Endothelial cell of umbilical vein (primary cell): ENCODE results near the gene ITPKA. TPM values are rescaled to one million over a fixed set of nuclear protein-coding genes. Genes with fewer than 3 reads are reported as not detected.

Source experiments
- BruUV-seq: library from RNA; stranded (reverse); fragments of 400-500 nt; replicated peaks from 2 replicates; lab custom pipeline; 2021; lab: Mats Ljungman, UMichigan
- CTCF ChIA-PET: fragments of 300-600, 350-600 bp; sonication (Branson Sonifier 250); formaldehyde crosslinking; loops from one replicate; lab custom pipeline; 2021; ENCODE audit warnings: antibody characterized with exemption, inconsistent platforms; lab: Charles Lee
- POLR2A ChIA-PET: fragments of 300-600, 350-600 bp; sonication (Branson Sonifier 250); formaldehyde crosslinking; loops from one replicate; lab custom pipeline; 2021; ENCODE audit warnings: antibody characterized with exemption, inconsistent platforms; lab: Charles Lee
- DNase-seq: peaks from one replicate; pipeline ENCODE4 v3.0.0-alpha.2; 2011; ENCODE audit warnings: low read depth, low spot score
- FAIRE-seq: peaks from 2 replicates; lab custom pipeline; 2011; peaks lifted over from hg19 to GRCh38; lab: Jason Lieb, UNC
- H2AFZ ChIP-seq: 2 replicates; pipeline ENCODE4 v1.6.0; 2012; ENCODE audit warnings: low read depth, low read length, control low read depth, inconsistent platforms
- H3K27ac ChIP-seq: 2 replicates; pipeline ENCODE4 v1.5.1; 2011; ENCODE audit warnings: low read depth, mild to moderate bottlenecking, control low read depth, low read length, moderate library complexity; ENCODE audit not compliant: insufficient read depth
- H3K27me3 ChIP-seq, 2 experiments: 2 replicates each; pipeline versions ENCODE4 v1.6.0 to v1.6.1; 2011; ENCODE audit warnings: low read length in 2 of 2, mixed read lengths in 1 of 2; ENCODE audit not compliant: control insufficient read depth in 2 of 2, insufficient read depth in 2 of 2
- H3K36me3 ChIP-seq, 2 experiments: 2 replicates in 1 of 2; 3 replicates in 1 of 2; pipeline ENCODE4 v1.5.1; 2011; ENCODE audit warnings: low read length in 2 of 2, mild to moderate bottlenecking in 1 of 2, moderate library complexity in 1 of 2; ENCODE audit not compliant: control insufficient read depth in 2 of 2, insufficient read depth in 2 of 2; ENCODE audit errors: extremely low read depth in 1 of 2
- H3K4me1 ChIP-seq: 3 replicates; pipeline ENCODE4 v1.5.1; 2011; ENCODE audit warnings: mild to moderate bottlenecking, low read length; ENCODE audit not compliant: control insufficient read depth, insufficient read depth; ENCODE audit errors: extremely low read depth
- H3K4me2 ChIP-seq: 2 replicates; pipeline ENCODE4 v1.6.1; 2011; ENCODE audit warnings: low read length, control low read depth, mixed read lengths; ENCODE audit not compliant: insufficient read depth
- H3K4me3 ChIP-seq, 3 experiments: fragments of 200-600 bp in 1 of 3; sonication (generic), shearing (Covaris generic) in 1 of 3; replicated peaks in 1 of 3; 2 replicates each; pipeline ENCODE4 v1.5.1; 2011 to 2016; ENCODE audit warnings: control low read depth in 3 of 3, low read length in 3 of 3, mild to moderate bottlenecking in 2 of 3, inconsistent platforms in 1 of 3, low read depth in 1 of 3, moderate library complexity in 1 of 3; ENCODE audit not compliant: insufficient read depth in 1 of 3
- H3K79me2 ChIP-seq: 2 replicates; pipeline ENCODE4 v1.6.0; 2012; ENCODE audit warnings: low read length, inconsistent platforms; ENCODE audit not compliant: control insufficient read depth, insufficient read depth
- H3K9ac ChIP-seq: replicated peaks from 2 replicates; pipeline ENCODE3; 2011; ENCODE audit warnings: low read length, control low read depth; ENCODE audit not compliant: insufficient read depth; ENCODE audit errors: extremely low read depth
- H3K9me1 ChIP-seq: replicated peaks from 3 replicates; pipeline ENCODE4 v1.6.0; 2011; ENCODE audit warnings: mild to moderate bottlenecking, low read length; ENCODE audit not compliant: control insufficient read depth, insufficient read depth; ENCODE audit errors: extremely low read depth
- H3K9me3 ChIP-seq: replicated peaks from 2 replicates; pipeline ENCODE4 v1.5.1; 2012; ENCODE audit warnings: low read length, inconsistent platforms; ENCODE audit not compliant: control insufficient read depth, insufficient read depth
- H4K20me1 ChIP-seq: replicated peaks from 2 replicates; pipeline ENCODE3; 2011; ENCODE audit warnings: mild to moderate bottlenecking, low read length; ENCODE audit not compliant: control insufficient read depth, insufficient read depth; ENCODE audit errors: extremely low read depth
- EZH2 ChIP-seq: IDR thresholded peaks from 2 replicates; pipeline ENCODE4 v1.6.1; 2012; ENCODE audit warnings: borderline replicate concordance, low read depth, mild to moderate bottlenecking, moderate library complexity, low read length, inconsistent platforms; ENCODE audit not compliant: severe bottlenecking
- FOS ChIP-seq: IDR thresholded peaks from 2 replicates; pipeline ENCODE4 v1.6.1; 2011; ENCODE audit warnings: mild to moderate bottlenecking, low read length, moderate library complexity, borderline replicate concordance; ENCODE audit not compliant: insufficient read depth
- GATA2 ChIP-seq: IDR thresholded peaks from 2 replicates; pipeline ENCODE4 v1.7.0; 2011; ENCODE audit warnings: low read depth, mild to moderate bottlenecking, moderate library complexity, mixed read lengths, low read length; ENCODE audit not compliant: insufficient read length, insufficient read depth
- JUN ChIP-seq: IDR thresholded peaks from 2 replicates; pipeline ENCODE4 v1.6.1; 2011; ENCODE audit warnings: borderline replicate concordance, low read depth; ENCODE audit not compliant: insufficient read length, insufficient read depth
- MAX ChIP-seq: IDR thresholded peaks from 2 replicates; pipeline ENCODE4 v1.6.1; 2011; ENCODE audit not compliant: insufficient read depth, insufficient read length
- MYC ChIP-seq: IDR thresholded peaks from one replicate; pipeline ENCODE4 v1.6.1; 2011; ENCODE audit warnings: mild to moderate bottlenecking, low read depth, low read length
- POLR2A ChIP-seq: IDR thresholded peaks from 2 replicates; pipeline ENCODE4 v1.6.1; 2012; ENCODE audit warnings: low read depth, mild to moderate bottlenecking, control low read depth, low read length
- POLR2AphosphoS5 ChIP-seq: IDR thresholded peaks from 2 replicates; pipeline ENCODE4 v1.6.1; 2012; ENCODE audit warnings: low read depth, mild to moderate bottlenecking, control low read depth, low read length, moderate library complexity; ENCODE audit not compliant: insufficient read depth
- dilution Hi-C: fragments of 300-500 bp; cut with MboI; formaldehyde crosslinking; loops from one replicate; pipeline ENCODE4 v1.15.0; 2019; ENCODE audit warnings: low sequenced_read_pairs; ENCODE audit not compliant: extremely low pct_ligation_motif_present
- intact Hi-C: fragments of 100-400 bp; cut with micrococcal nuclease; formaldehyde crosslinking; loops from one replicate; pipeline ENCODE4 v1.10.0; 2022
- polyA plus RNA-seq, 4 experiments: library from polyadenylated mRNA; depleted of rRNA in 3 of 4; stranded (reverse) in 3 of 4; unstranded in 1 of 4; fragments of >200 nt; gene quantifications; 2 replicates each; pipeline versions ENCODE4 v1.2.1 to v1.2.3, GENCODE V29; 2011 to 2012; ENCODE audit warnings: missing spikeins in 1 of 4
- total RNA-seq: library from RNA; stranded (reverse); gene quantifications from 2 replicates; pipeline ENCODE4 v1.2.3, GENCODE V29; 2021
- TF ChIP-seq, protein P1 (sequence below), 2 donors: IDR thresholded peaks; 1 replicate in 1 of 2; 2 replicates in 1 of 2; pipeline ENCODE4 v1.5.1; 2011; ENCODE audit warnings: low read length in 2 of 2, mild to moderate bottlenecking in 2 of 2, moderate library complexity in 2 of 2, control low read depth in 1 of 2, inconsistent platforms in 1 of 2, low read depth in 1 of 2; ENCODE audit not compliant: insufficient read depth in 1 of 2; ENCODE audit errors: extremely low read depth in 1 of 2

The ITPKA gene
- total and polyA plus RNA-seq, 2 donors (not counting 3 experiments of a cell fraction or from before 2014, with no cell fraction given) = 0.14 to 0.66 TPM

GRCh38 chr15:41492597-41493204, 973 bp upstream of the ITPKA start:
- BruUV-seq = no TSS peak
- H2AFZ ChIP-seq = peak overlapping the region; percentile 93
- H3K79me2 ChIP-seq = no peaks in the 10 kb centered on the region
- DNase-seq = no peak
- peak overlapping the region; percentile 13 to 51 (median 49) for H3K4me3 ChIP-seq
- no peak for FAIRE-seq
- TF ChIP-seq POLR2A = no peak
- TF ChIP-seq FOS = no peak
- no peak for TF ChIP-seq MYC
- TF ChIP-seq GATA2 = no peak
- no peak for TF ChIP-seq EZH2
- no peak for TF ChIP-seq JUN
- no peak for TF ChIP-seq MAX
- TF ChIP-seq, protein P1, sequence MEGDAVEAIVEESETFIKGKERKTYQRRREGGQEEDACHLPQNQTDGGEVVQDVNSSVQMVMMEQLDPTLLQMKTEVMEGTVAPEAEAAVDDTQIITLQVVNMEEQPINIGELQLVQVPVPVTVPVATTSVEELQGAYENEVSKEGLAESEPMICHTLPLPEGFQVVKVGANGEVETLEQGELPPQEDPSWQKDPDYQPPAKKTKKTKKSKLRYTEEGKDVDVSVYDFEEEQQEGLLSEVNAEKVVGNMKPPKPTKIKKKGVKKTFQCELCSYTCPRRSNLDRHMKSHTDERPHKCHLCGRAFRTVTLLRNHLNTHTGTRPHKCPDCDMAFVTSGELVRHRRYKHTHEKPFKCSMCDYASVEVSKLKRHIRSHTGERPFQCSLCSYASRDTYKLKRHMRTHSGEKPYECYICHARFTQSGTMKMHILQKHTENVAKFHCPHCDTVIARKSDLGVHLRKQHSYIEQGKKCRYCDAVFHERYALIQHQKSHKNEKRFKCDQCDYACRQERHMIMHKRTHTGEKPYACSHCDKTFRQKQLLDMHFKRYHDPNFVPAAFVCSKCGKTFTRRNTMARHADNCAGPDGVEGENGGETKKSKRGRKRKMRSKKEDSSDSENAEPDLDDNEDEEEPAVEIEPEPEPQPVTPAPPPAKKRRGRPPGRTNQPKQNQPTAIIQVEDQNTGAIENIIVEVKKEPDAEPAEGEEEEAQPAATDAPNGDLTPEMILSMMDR (IDR thresholded peaks at IDR 0.05; ENCODE audit: extremely low read depth in 1 of 2, insufficient read depth in 1 of 2, low read depth in 1 of 2, low read length in 2 of 2) = no peak
- TF ChIP-seq POLR2AphosphoS5 = no peak
- H3K9me1 ChIP-seq = no peaks in the 10 kb centered on the region
- no peaks in the 10 kb centered on the region for H4K20me1 ChIP-seq
- H3K36me3 ChIP-seq = no peaks in the 10 kb centered on the region
- no peak overlapping the region for H3K27ac ChIP-seq
- H3K9ac ChIP-seq = no peak overlapping the region
- dilution Hi-C loops = no loop called here
- peaks cover 32% of the 10 kb centered on the region for H3K4me1 ChIP-seq
- H3K4me2 ChIP-seq = peak overlapping the region; percentile 69
- intact Hi-C loops = no loop called here
- ChIA-PET CTCF (interaction anchor here (0.6 to 3.1 kb wide), 6 partner anchors 9 to 784 kb away, joined by 3 to 16 read pairs (median 4); partner anchors contain the start of gene RPAP1), POLR2A (no interaction called here)
- peaks cover 19 to 30% of the 10 kb centered on the region in 2 experiments for H3K27me3 ChIP-seq
- H3K9me3 ChIP-seq = no peaks in the 10 kb centered on the region
